ENCODE data around the gene CLDN9.

Gene CLDN9

GRCh38 chr16:3063625-3064386, 51.1 kb downstream of the CLDN9 start:
- H3K4me1 Mint-ChIP-seq (ENCODE audit: low read depth) = peaks cover 45% of the 10 kb centered on the region
- no peaks in the 10 kb centered on the region for H3K9me3 Mint-ChIP-seq
- intact Hi-C loops (cut with micrococcal nuclease) = no loop called here
- H3K27me3 Mint-ChIP-seq = peaks cover 3% of the 10 kb centered on the region
- H3K4me3 Mint-ChIP-seq = no peak overlapping the region
- no peaks in the 10 kb centered on the region for H3K36me3 Mint-ChIP-seq (ENCODE audit: low read depth)
- peak overlapping the region; percentile 39 for H3K27ac Mint-ChIP-seq

Measured in dendritic cell treated with granulocyte-macrophage colony-stimulating factor and Interleukin-4, amounts not matched to agents 40 ng/mL and 50 ng/mL, for 4 days (primary cell).